ENCODE results near the gene LRRFIP2.
"Not testable (repeated sequence)": the region's sequence is repeated elsewhere in the genome, so short reads cannot be mapped to it uniquely, and the experiment has no call there.

LRRFIP2 gene

GRCh38 chr3:37174532-37175126 is at the start of gene LRRFIP2:
LRRFIP2 (minus strand) TSS chr3:37174582; CDS start chr3:37148983, 25,599 bp downstream.
- peak; percentile 59 to 62 for DNase-seq (ENCODE audit: low read depth in 2 of 2)

GRCh38 chr3:37223576-37223975 is 49.2 kb upstream of the LRRFIP2 start:
- no peak for DNase-seq (ENCODE audit: low read depth in 2 of 2)

GRCh38 chr3:37223141-37223558 is 48.8 kb upstream of the LRRFIP2 start:
- no peak for DNase-seq (ENCODE audit: low read depth in 2 of 2)

GRCh38 chr3:37222542-37222941 is 48.2 kb upstream of the LRRFIP2 start:
- not testable (repeated sequence) for DNase-seq (ENCODE audit: low read depth in 2 of 2)

GRCh38 chr3:37221407-37221806 is 47.0 kb upstream of the LRRFIP2 start:
- peak in 1 of 2 experiments; percentile 46 for DNase-seq (ENCODE audit: low read depth in 2 of 2)

GRCh38 chr3:37219266-37219665 is 44.9 kb upstream of the LRRFIP2 start:
- no peak for DNase-seq (ENCODE audit: low read depth in 2 of 2)

GRCh38 chr3:37218206-37218605 is 43.8 kb upstream of the LRRFIP2 start:
- no peak for DNase-seq (ENCODE audit: low read depth in 2 of 2)

- DNase-seq (ENCODE audit: low read depth in 2 of 2) = no peak
These were observed 42.9 kb upstream of the LRRFIP2 start for GRCh38 chr3:37217098-37217849.

GRCh38 chr3:37216597-37217097 is 42.3 kb upstream of the LRRFIP2 start:
- no peak for DNase-seq (ENCODE audit: low read depth in 2 of 2)

GRCh38 chr3:37214076-37214475 is 39.7 kb upstream of the LRRFIP2 start:
- no peak for DNase-seq (ENCODE audit: low read depth in 2 of 2)

GRCh38 chr3:37210230-37210629 is 35.8 kb upstream of the LRRFIP2 start:
- no peak for DNase-seq (ENCODE audit: low read depth in 2 of 2)

GRCh38 chr3:37208576-37208975 is 34.2 kb upstream of the LRRFIP2 start:
- DNase-seq (ENCODE audit: low read depth in 2 of 2) = not testable (repeated sequence)

- DNase-seq (ENCODE audit: low read depth in 2 of 2) = not testable (repeated sequence)
These were observed 33.6 kb upstream of the LRRFIP2 start for GRCh38 chr3:37208008-37208407.

- DNase-seq (ENCODE audit: low read depth in 2 of 2) = peak in 1 of 2 experiments; percentile 17
These were observed 31.7 kb upstream of the LRRFIP2 start for GRCh38 chr3:37206041-37206440.

- DNase-seq (ENCODE audit: low read depth in 2 of 2) = no peak
These were observed 29.9 kb upstream of the LRRFIP2 start for GRCh38 chr3:37204314-37204713.

GRCh38 chr3:37202035-37202434 is 27.7 kb upstream of the LRRFIP2 start:
- no peak for DNase-seq (ENCODE audit: low read depth in 2 of 2)

GRCh38 chr3:37200141-37200540 is 25.8 kb upstream of the LRRFIP2 start:
- no peak for DNase-seq (ENCODE audit: low read depth in 2 of 2)

- no peak for DNase-seq (ENCODE audit: low read depth in 2 of 2)
These were observed 24.6 kb upstream of the LRRFIP2 start for GRCh38 chr3:37198996-37199395.

- DNase-seq (ENCODE audit: low read depth in 2 of 2) = no peak
These were observed 24.2 kb upstream of the LRRFIP2 start for GRCh38 chr3:37198547-37198946.

GRCh38 chr3:37197810-37198371 is 23.5 kb upstream of the LRRFIP2 start:
- peak; percentile 83 to 87 for DNase-seq (ENCODE audit: low read depth in 2 of 2)

GRCh38 chr3:37194533-37194932 is 20.2 kb upstream of the LRRFIP2 start:
- no peak for DNase-seq (ENCODE audit: low read depth in 2 of 2)

- no peak for DNase-seq (ENCODE audit: low read depth in 2 of 2)
These were observed 16.3 kb upstream of the LRRFIP2 start for GRCh38 chr3:37190667-37191066.

- no peak for DNase-seq (ENCODE audit: low read depth in 2 of 2)
These were observed 14.7 kb upstream of the LRRFIP2 start for GRCh38 chr3:37189109-37189508.

All from fibroblast of skin of left quadriceps (primary cell).